ENCODE results near the gene CELF4. TPM values are rescaled to one million over a fixed set of nuclear protein-coding genes. Genes with fewer than 3 reads are reported as not detected.

CELF4 gene
- total RNA-seq, 1 donor from 2014 or later, result 0.22 TPM

DNA sequence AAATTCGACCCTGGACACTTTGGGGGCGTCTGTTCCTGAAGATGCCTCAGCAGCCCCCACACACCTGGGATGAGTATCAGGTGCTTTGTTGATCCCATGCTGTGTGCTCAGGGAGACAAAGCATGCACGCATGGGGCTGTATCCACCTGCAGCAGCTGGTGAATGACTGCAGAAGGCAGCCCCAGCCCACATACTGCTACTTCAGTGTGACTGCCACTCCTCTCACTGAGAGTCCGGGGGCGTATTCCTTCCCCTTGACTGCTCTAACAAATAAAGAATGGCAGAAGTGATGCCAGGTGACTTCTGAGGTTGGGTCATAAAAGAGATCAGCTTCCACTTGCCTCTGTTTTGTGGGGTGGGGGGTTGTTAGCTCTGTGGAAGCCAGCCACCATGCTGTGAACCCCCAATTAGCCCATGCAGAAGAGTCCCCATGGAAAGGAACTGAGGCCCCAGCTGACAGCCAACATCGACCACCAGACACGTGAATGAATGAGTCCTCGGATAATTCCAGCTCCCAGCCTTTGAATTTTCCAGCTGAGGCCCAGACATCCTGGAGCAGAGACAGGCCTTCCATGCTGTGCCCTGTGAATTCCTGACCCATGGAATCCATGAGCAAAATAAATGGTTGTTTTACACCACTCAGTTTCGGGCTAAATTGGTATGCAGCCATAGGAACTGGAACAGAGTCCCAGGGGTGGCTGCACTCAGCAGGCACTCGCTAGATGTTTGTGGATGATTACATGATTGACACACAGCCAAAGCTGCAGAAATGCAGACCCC is 289.3 kb downstream of the CELF4 start:
- H3K4me3 Mint-ChIP-seq (ENCODE audit: unreplicated experiment), result no peak overlapping the region
- H3K36me3 Mint-ChIP-seq (ENCODE audit: low read depth), result no peaks in the 10 kb centered on the region
- H3K27me3 Mint-ChIP-seq (ENCODE audit: low read depth), result peaks cover 30% of the 10 kb centered on the region
- H3K9me3 Mint-ChIP-seq (ENCODE audit: low read depth), result no peaks in the 10 kb centered on the region
- no peak for DNase-seq (ENCODE audit: low spot score)
- no peak overlapping the region for H3K27ac Mint-ChIP-seq (ENCODE audit: unreplicated experiment)
- H3K4me1 Mint-ChIP-seq (ENCODE audit: low read depth), result no peaks in the 10 kb centered on the region
- no peak for TF ChIP-seq CTCF (IDR thresholded peaks at IDR 0.05)

GRCh38 chr18:37275237-37275741 is 290.3 kb downstream of the CELF4 start:
- no peak for TF ChIP-seq CTCF (IDR thresholded peaks at IDR 0.05)
- no peak for DNase-seq (ENCODE audit: low spot score)
- Mint-ChIP-seq H3K27ac (ENCODE audit: unreplicated experiment) (no peak overlapping the region), H3K36me3 (ENCODE audit: low read depth) (no peaks in the 10 kb centered on the region), H3K4me1 (ENCODE audit: low read depth) (no peaks in the 10 kb centered on the region), H3K9me3 (ENCODE audit: low read depth) (no peaks in the 10 kb centered on the region), H3K4me3 (ENCODE audit: unreplicated experiment) (no peak overlapping the region), H3K27me3 (ENCODE audit: low read depth) (peaks cover 26% of the 10 kb centered on the region)

- no peak for TF ChIP-seq CTCF (IDR thresholded peaks at IDR 0.05)
- Mint-ChIP-seq H3K27ac (ENCODE audit: unreplicated experiment) (no peak overlapping the region), H3K4me1 (ENCODE audit: low read depth) (no peaks in the 10 kb centered on the region), H3K9me3 (ENCODE audit: low read depth) (no peaks in the 10 kb centered on the region), H3K36me3 (ENCODE audit: low read depth) (no peaks in the 10 kb centered on the region), H3K4me3 (ENCODE audit: unreplicated experiment) (no peak overlapping the region), H3K27me3 (ENCODE audit: low read depth) (peaks cover 20% of the 10 kb centered on the region)
- no peak for DNase-seq (ENCODE audit: low spot score)
Observed at GRCh38 chr18:37274309-37275236, 291.0 kb downstream of the CELF4 start.

DNA sequence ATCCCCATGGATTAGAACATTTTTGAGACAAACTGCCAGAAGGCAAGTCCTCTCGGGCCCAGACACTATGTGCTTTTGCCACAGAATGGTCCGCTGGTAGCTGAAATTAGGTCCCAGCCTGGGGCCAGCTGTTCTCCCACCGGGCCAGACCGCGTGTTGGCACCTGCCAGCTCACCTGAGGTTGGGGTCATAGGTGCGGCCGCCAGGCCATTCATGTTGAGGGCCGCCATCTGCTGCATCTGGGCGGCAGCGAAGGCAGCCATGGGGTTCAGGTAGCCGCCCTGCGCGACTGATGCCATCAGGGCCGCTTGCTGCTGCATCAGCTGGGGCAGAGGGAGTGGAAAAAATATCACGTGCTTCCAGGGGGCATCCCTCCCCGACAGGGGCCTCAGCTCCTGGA is 292.8 kb downstream of the CELF4 start:
- DNase-seq (ENCODE audit: low spot score), result no peak
- Mint-ChIP-seq H3K4me1 (ENCODE audit: low read depth) (no peaks in the 10 kb centered on the region), H3K9me3 (ENCODE audit: low read depth) (no peaks in the 10 kb centered on the region), H3K4me3 (ENCODE audit: unreplicated experiment) (no peak overlapping the region), H3K27ac (ENCODE audit: unreplicated experiment) (no peak overlapping the region), H3K27me3 (ENCODE audit: low read depth) (peaks cover 12% of the 10 kb centered on the region), H3K36me3 (ENCODE audit: low read depth) (no peaks in the 10 kb centered on the region)
- no peak for TF ChIP-seq CTCF (IDR thresholded peaks at IDR 0.05)

GRCh38 chr18:37272226-37272625 is 293.4 kb downstream of the CELF4 start:
- DNase-seq (ENCODE audit: low spot score), result no peak
- Mint-ChIP-seq H3K9me3 (ENCODE audit: low read depth) (no peaks in the 10 kb centered on the region), H3K27ac (ENCODE audit: unreplicated experiment) (no peak overlapping the region), H3K4me1 (ENCODE audit: low read depth) (no peaks in the 10 kb centered on the region), H3K36me3 (ENCODE audit: low read depth) (no peaks in the 10 kb centered on the region), H3K4me3 (ENCODE audit: unreplicated experiment) (no peak overlapping the region), H3K27me3 (ENCODE audit: low read depth) (peaks cover 6% of the 10 kb centered on the region)
- TF ChIP-seq CTCF (IDR thresholded peaks at IDR 0.05), result no peak

Measured in chondrocyte (in vitro differentiated cells).